NCI-H1048 (cell line): ENCODE data around the gene TMEM8B.

Experiments
- DNase-seq: peaks from one replicate; lab custom pipeline; 2025; lab: John Stamatoyannopoulos, UW

TMEM8B gene, protein sequence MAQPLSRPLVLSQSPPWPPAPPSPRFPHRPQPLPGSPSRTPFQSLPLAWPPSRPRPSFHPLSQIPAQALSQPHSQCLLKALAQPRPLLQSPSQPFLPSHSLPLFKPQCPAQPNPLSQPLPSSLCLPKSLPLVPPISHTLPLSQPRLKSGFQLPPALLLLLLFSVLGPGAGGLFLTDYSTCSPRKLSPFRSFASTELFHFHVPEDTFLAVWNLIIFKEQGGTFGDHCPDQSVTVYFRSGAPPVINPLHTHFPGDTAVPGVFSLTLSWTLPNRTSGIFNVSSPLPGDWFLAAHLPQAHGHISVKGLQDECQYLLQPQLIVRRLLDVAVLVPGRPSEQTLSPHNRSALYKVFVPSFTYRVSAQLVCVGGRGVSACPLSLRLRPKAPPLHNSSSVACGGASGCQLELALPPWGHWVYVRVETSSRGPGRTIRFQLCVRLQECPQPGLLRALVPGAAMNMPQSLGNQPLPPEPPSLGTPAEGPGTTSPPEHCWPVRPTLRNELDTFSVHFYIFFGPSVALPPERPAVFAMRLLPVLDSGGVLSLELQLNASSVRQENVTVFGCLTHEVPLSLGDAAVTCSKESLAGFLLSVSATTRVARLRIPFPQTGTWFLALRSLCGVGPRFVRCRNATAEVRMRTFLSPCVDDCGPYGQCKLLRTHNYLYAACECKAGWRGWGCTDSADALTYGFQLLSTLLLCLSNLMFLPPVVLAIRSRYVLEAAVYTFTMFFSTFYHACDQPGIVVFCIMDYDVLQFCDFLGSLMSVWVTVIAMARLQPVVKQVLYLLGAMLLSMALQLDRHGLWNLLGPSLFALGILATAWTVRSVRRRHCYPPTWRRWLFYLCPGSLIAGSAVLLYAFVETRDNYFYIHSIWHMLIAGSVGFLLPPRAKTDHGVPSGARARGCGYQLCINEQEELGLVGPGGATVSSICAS

GRCh38 chr9:35829084-35829763 is at the start of gene TMEM8B:
TSS of gene TMEM8B (plus strand) at chr9:35829228. CDS start at chr9:35829448, 220 bp downstream.
- peak; percentile 87 for DNase-seq

GRCh38 chr9:35781066-35781465 is 48.0 kb upstream of the TMEM8B start:
- DNase-seq: no peak

DNA sequence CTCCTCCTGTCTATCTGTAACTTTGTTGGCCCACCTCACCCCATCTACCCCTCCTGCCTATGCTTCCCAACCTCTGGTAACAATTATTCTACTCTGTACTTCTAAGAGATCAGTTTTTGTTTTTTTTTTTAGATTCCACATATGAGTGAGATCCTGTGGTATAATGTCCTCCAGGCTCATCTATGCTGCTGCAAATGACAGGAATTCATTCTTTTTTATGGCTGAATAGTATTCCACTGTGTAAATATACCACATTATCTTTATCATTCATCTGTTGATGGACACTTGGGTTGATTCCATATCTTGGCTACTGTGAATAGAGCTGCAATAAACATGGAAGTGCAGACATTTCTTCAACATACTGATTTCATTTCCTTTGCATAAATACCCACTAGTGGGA is 45.6 kb upstream of the TMEM8B start:
- DNase-seq: no peak

GRCh38 chr9:35789541-35789940 is 39.5 kb upstream of the TMEM8B start:
- no peak for DNase-seq

DNA sequence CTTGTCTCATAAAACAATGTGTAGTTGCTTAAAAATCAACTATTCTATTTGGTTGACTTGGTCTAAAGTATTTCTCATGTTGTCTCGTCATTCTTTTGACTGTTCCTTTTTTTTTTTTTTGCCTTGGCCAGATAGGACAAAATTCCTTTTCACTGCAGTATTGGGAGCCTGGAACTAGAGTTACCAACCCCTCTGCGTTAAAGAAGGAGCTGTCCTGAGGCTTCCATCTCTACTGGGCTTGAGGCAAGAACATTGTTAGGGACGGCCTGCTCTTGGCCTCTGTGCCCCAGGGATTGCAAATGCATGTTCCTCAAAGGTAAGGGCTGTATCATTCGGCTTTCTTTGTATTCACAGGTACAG is 39.0 kb upstream of the TMEM8B start:
- no peak for DNase-seq

DNA sequence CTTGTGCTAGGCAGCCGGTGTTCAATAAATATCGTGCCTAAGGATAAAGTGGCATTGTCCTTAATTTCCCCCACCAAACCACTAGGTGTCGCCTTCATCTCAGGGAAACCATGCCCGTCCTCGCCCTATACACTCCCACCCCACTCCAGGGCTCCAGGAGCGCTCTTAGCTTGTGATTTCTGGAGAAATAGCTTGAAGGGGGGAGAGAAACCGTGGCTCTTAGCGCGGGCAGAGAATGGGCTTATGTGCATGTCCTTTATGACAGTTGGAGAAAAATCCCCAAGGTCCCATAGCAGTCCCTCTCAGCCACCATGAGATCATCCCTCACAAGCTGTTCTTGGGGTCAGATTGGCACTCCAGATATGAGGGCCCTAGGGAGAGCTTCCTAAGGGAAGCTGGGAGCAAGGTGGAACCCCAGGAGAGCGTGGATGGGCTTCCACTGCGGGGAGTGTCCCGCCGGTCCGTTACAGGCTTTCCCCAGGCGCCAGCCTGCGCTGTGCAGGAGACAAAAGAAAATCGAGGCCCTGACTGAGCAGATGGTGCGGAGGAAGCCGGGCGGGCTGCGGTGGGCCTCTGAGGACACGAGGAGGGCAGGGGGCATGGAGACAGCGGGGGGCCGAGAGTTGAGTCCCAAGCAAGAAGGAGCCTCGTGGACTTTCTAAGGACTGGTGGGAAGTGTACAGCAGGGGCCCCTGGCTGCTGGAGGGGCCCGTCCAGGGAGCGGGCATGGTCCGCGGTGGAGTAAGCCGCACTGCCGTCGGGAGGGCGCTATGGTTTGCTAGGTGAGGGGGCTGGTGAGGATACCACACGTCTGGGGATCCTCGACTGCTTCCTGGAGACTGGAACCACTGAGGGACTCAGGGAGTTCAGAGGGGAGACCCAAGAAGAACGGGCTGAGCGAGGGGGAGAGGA is 38.4 kb upstream of the TMEM8B start:
- DNase-seq: no peak

- no peak for DNase-seq
Observed at GRCh38 chr9:35791297-35791921, 37.6 kb upstream of the TMEM8B start, which contains the start of gene NPR2. TSS of gene NPR2 (plus strand) at chr9:35791591. CDS start at chr9:35792409, 818 bp downstream.

DNA sequence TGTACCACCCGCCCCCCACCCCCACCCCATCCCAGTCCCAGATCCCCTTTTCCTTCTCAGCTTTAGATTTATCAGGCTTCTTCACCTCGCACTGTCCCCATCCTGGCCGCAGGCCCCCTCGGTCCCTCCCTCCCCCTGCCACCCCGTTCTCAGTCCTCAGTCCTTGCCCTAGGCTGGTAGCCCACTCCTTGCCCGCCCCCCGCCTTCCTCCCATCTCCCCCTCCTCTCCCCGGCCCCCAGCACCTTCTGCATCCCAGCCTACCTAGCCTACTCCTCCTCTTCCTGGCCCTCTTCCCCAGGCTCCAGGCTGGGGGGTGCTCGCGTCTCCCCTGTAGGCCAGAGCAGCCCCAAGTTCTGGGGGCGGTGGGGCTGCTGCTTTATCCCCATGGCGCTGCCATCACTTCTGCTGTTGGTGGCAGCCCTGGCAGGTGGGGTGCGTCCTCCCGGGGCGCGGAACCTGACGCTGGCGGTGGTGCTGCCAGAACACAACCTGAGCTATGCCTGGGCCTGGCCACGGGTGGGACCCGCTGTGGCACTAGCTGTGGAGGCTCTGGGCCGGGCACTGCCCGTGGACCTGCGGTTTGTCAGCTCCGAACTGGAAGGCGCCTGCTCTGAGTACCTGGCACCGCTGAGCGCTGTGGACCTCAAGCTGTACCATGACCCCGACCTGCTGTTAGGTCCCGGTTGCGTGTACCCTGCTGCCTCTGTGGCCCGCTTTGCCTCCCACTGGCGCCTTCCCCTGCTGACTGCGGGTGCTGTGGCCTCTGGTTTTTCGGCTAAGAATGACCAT is 36.8 kb upstream of the TMEM8B start:
- DNase-seq: no peak

DNA sequence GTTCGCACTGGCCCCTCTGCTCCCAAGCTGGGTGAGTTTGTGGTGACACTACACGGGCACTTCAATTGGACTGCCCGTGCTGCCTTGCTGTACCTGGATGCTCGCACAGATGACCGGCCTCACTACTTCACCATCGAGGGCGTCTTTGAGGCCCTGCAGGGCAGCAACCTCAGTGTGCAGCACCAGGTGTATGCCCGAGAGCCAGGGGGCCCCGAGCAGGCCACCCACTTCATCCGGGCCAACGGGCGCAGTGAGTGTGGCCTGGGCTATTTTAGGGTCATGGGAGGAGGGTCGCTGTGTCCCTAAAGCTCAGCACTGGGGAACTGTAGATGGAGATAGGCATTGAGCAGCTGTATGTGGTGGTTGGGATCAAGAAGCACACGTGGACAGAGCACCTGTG is 36.2 kb upstream of the TMEM8B start:
- DNase-seq: no peak

DNA sequence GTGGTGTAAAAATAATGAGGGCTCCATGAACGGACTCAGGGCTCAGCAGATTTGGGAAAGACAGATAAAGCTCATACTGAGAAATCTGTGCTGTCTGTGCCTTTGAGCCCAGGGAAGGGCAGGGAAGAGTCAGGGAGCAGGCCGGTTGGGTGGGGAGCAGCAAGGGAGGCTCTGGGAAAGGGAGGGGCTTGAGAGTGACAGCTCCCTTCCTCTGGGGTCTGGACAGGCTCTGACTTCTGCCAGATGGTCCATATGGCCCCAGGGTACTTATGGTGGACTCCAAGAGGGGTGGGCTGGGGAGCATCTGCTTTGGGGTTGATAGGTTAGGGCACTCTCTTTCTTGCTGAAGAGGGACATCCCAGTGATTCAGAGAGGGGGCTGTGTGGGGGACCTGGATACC is 35.6 kb upstream of the TMEM8B start:
- DNase-seq: no peak

DNA sequence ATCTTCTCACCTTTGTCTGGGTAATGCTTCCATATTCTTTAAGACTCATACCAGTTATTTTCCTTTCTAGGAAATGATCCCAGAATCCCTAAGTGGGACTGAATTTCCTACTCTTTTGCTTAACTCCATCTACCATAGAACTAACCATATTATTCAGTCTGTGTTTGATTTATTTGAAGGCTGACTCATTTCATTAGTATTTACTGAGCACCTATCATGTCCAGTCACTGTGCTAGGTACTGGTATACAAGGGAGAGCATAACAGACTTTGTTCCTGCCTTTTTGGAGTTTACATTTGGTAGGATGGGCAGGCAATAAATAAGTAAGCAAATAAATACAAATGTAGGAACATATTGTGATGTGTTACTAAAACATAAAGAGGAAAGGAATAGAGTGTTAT is 33.3 kb upstream of the TMEM8B start:
- DNase-seq: no peak

GRCh38 chr9:35797311-35798109 is 31.5 kb upstream of the TMEM8B start:
- no peak for DNase-seq

DNA sequence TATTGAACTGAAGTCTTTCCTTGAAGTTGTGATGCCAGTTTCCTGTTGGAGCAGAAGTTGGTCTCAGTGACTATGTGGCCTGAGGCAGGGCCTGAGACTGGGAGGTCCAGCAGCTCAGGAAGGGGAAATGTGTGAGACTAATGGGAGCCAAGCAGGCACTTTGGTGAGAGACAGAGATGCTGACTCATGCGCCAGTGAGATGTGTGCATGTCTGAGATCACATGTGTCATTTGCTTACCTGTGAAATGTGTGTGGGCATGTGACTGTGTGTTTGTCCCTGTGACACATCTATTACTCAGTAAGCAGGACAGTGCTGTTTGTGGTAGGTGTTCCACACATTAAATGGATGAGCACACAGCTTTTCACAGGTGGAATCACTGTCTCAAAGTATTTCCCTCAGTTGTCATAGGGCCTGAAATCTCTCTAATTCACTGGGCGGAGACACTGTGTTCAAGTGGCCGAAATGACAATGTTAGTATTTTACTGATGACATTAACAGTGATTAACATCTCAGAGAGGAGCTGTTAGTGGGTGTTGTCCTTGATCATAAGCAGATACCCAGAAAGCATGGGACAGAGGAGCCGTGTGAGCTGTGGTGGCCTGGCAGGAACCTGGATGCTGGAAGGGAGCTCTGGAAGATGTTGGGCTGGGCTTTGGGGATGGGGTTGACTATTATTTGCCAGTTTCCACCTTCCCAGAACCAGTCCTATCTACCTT is 30.2 kb upstream of the TMEM8B start:
- no peak for DNase-seq

- DNase-seq: no peak
Observed at GRCh38 chr9:35800530-35800929, 28.5 kb upstream of the TMEM8B start.

DNA sequence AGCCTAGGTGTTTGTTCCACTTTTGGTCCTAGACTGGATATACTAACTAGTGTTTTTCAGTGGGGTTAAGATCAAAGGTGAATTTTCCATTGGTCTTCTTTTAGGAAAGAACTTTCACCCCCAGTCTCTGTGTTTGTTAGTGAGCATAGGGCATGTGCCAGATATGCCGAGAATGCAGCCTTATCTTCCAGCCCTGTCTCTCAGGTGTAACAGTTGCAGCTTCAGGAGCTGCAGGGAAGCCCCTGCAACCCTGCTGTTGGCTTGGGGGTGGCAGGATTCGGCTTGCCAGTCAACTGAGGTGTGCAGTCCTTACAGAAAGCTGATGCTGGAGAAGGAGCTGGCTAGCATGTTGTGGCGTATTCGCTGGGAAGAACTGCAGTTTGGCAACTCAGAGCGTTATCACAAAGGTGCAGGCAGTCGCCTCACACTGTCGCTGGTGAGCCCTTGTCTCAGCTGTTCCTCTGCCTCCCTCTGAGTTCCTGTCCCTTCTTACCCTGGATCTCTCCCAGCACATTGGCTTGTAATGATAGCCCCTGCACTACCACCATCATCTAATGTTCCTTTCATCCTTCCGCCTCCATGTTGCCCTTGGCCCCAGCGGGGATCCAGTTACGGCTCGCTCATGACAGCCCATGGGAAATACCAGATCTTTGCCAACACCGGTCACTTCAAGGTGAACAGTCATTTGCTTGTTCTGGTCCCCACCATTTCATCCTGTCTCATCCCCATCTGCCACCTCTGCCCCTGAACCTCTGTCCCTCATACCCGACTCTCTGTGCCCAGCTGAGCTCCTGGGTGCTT is 27.5 kb upstream of the TMEM8B start:
- no peak for DNase-seq

GRCh38 chr9:35806101-35806500 is 22.9 kb upstream of the TMEM8B start:
- no peak for DNase-seq

DNA sequence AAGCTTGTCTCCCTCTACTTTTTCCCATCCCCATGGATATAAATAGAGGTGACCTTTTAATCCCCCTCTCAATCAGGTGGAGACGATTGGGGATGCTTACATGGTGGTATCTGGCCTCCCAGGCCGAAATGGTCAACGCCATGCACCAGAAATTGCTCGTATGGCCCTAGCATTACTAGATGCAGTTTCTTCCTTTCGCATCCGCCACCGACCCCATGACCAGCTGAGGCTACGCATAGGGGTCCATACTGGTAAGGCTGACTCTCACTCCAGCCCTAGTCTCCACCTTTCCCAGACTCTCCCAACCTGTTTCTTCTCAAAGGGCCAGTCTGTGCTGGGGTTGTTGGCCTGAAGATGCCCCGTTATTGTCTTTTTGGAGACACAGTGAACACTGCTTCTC is 20.6 kb upstream of the TMEM8B start:
- DNase-seq: no peak

DNA sequence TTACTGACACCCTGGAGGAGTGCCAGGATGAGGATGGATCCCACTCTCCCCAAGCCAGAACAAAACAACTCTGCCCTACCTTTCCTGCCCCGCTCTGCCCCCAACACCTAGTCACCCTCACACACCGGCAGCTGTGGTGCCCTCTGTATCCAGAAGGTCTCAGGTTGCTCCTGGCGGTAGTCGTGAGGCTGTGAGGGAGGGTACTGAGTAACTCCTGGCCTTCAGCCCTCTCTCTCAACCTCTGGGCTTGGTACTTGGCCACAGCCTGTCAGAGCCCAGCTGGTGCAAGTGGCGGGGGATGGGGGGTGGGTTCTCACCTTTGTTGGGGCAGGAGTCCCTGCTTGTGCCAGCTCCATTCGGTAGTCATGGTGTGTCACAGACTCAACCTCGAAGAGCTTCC is 18.9 kb upstream of the TMEM8B start:
- DNase-seq: no peak
